Liver (tissue), 9 donors: ENCODE measurements around the gene KSR1. TPM values are rescaled to one million over a fixed set of nuclear protein-coding genes. Genes with fewer than 3 reads are reported as not detected.

Source experiments
- DNase-seq: peaks from one replicate; pipeline ENCODE4 v3.0.0-alpha.2; 2017; ENCODE audit warnings: low spot score
- H3K27ac ChIP-seq, 2 donors: one replicate each; pipeline ENCODE4 v1.7.0; 2013; ENCODE audit warnings: inconsistent platforms in 2 of 2, low read length in 2 of 2, control low read depth in 1 of 2, low read depth in 1 of 2, mild to moderate bottlenecking in 1 of 2
- H3K27me3 ChIP-seq, 4 donors: one replicate each; pipeline versions ENCODE4 v1.6.1 to v1.7.0; 2013; ENCODE audit warnings: low read length in 3 of 4, inconsistent platforms in 1 of 4, mild to moderate bottlenecking in 1 of 4, moderate library complexity in 1 of 4; ENCODE audit not compliant: control insufficient read depth in 4 of 4, insufficient read depth in 4 of 4
- H3K36me3 ChIP-seq, 4 donors: one replicate each; pipeline versions ENCODE4 v1.6.1 to v1.7.0; 2013; ENCODE audit warnings: low read length in 3 of 4, mild to moderate bottlenecking in 3 of 4, low read depth in 1 of 4, moderate library complexity in 1 of 4; ENCODE audit not compliant: control insufficient read depth in 4 of 4, insufficient read depth in 3 of 4
- H3K4me1 ChIP-seq, 4 donors: one replicate each; pipeline versions ENCODE4 v1.6.1 to v1.7.0; 2013; ENCODE audit warnings: low read length in 3 of 4, mild to moderate bottlenecking in 3 of 4, moderate library complexity in 1 of 4; ENCODE audit not compliant: control insufficient read depth in 4 of 4, insufficient read depth in 4 of 4
- H3K4me3 ChIP-seq, 3 donors: one replicate each; pipeline versions ENCODE4 v1.6.1 to v1.7.0; 2013; ENCODE audit warnings: low read length in 3 of 3, control low read depth in 1 of 3, low read depth in 1 of 3, mild to moderate bottlenecking in 1 of 3
- H3K9ac ChIP-seq, 2 donors: one replicate each; pipeline ENCODE4 v1.7.0; 2013; ENCODE audit warnings: low read length in 2 of 2, mild to moderate bottlenecking in 2 of 2, moderate library complexity in 2 of 2, control low read depth in 1 of 2, low read depth in 1 of 2
- H3K9me3 ChIP-seq, 4 donors: one replicate each; pipeline versions ENCODE4 v1.6.1 to v1.7.0; 2013; ENCODE audit warnings: low read length in 3 of 4; ENCODE audit not compliant: control insufficient read depth in 4 of 4
- FOXA2 ChIP-seq: IDR thresholded peaks from 2 replicates; pipeline ENCODE4 v1.6.1; 2016; ENCODE audit warnings: antibody characterized with exemption
- GABPA ChIP-seq, 2 donors: IDR thresholded peaks in 1 of 2; conservative IDR thresholded peaks in 1 of 2; 2 replicates each; pipeline ENCODE4 v1.6.1; 2016; ENCODE audit warnings: antibody characterized with exemption in 2 of 2, mild to moderate bottlenecking in 1 of 2, moderate library complexity in 1 of 2
- HNF4A ChIP-seq, 2 donors: conservative IDR thresholded peaks; 2 replicates each; pipeline ENCODE4 v1.6.1; 2016; ENCODE audit warnings: antibody characterized with exemption in 2 of 2, mild to moderate bottlenecking in 2 of 2
- HNF4G ChIP-seq: IDR thresholded peaks from 2 replicates; pipeline ENCODE4 v1.6.1; 2016; ENCODE audit warnings: antibody characterized with exemption
- RAD21 ChIP-seq, 2 donors: IDR thresholded peaks; 2 replicates each; pipeline ENCODE4 v1.6.1; 2016; ENCODE audit warnings: antibody characterized with exemption in 2 of 2, mild to moderate bottlenecking in 2 of 2
- RXRA ChIP-seq, 2 donors: IDR thresholded peaks; 2 replicates each; pipeline ENCODE4 v1.6.1; 2017 to 2018; ENCODE audit warnings: antibody characterized with exemption in 2 of 2, mild to moderate bottlenecking in 1 of 2
- SP1 ChIP-seq: IDR thresholded peaks from 2 replicates; pipeline ENCODE4 v1.6.1; 2018; ENCODE audit warnings: antibody characterized with exemption, mild to moderate bottlenecking
- TAF1 ChIP-seq: conservative IDR thresholded peaks from 2 replicates; pipeline ENCODE4 v1.6.1; 2016; ENCODE audit warnings: antibody characterized with exemption, mild to moderate bottlenecking
- YY1 ChIP-seq: IDR thresholded peaks from 2 replicates; pipeline ENCODE4 v1.6.1; 2016; ENCODE audit warnings: antibody characterized with exemption, mild to moderate bottlenecking
- WGBS: extraction: QIAGEN DNeasy Blood & Tissue Kit; methylation state at CpG from one replicate; pipeline ENCODE4 v1.1.7; 2013; 5-methylcytosine and 5-hydroxymethylcytosine counted together
- polyA plus RNA-seq, 2 donors: library from polyadenylated mRNA; stranded (reverse) in 1 of 2; unstranded in 1 of 2; fragments of 200-250 nt in 1 of 2; fragments of >200 nt in 1 of 2; fragmentation: Nextera tagmentation in 1 of 2; extraction: Ambion mirVana in 1 of 2; gene quantifications; one replicate each; pipeline versions ENCODE4 v1.2.1 to v1.2.3, GENCODE V29; 2013 to 2015
- total RNA-seq, 2 donors: library from RNA; depleted of rRNA; stranded (reverse); fragments of >200 nt; gene quantifications; one replicate each; pipeline ENCODE4 v1.2.3, GENCODE V29; 2014
- TF ChIP-seq, protein P1 (sequence below): IDR thresholded peaks from 2 replicates; pipeline ENCODE4 v1.6.1; 2016; ENCODE audit warnings: antibody characterized with exemption
- TF ChIP-seq, protein P2 (sequence below): IDR thresholded peaks from 2 replicates; pipeline ENCODE4 v1.6.1; 2016; ENCODE audit warnings: antibody characterized with exemption, mild to moderate bottlenecking
- donor health status: healthy.
- donor health status: healthy.
- donor health status: healthy.
- donor health status: healthy.
- donor health status: healthy.

Gene KSR1
- total and polyA plus RNA-seq, 4 donors, result 1.2 to 9.0 (median 4.1) TPM

DNA sequence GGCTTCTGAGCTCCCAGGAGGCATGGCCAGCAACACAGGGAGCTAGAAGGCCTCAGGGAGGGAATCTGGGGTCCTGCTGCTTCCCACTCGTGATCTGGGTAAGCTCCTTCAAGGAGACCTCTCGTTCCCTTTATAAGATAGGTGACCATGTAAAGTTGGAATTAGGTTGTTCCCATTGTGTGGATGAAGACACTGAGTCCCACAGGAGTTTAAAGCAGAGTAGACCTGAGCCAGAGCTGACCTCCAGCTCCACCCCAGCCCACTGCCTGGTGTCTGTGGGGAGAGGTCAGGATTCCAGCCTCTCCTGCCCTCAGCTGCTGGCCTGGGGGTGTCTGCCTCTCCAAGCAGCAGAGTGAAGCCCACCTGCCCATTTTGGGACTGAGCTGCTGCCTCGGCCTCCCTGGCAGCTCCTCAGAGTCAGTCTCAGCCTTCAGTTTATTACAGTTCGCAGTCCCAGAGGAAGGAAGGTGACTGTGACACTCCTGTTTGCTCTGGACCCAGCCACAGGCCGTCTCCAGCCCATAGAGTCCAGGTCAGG lies 141.6 kb downstream of the KSR1 start:
- Histone ChIP-seq H3K4me3 (no peak overlapping the region), H3K9me3 (no peaks in the 10 kb centered on the region), H3K36me3 (peaks cover 0 to 9% (median 0%) of the 10 kb centered on the region in 4 donors), H3K27me3 (no peaks in the 10 kb centered on the region), H3K4me1 (no peaks in the 10 kb centered on the region), H3K9ac (no peak overlapping the region), H3K27ac (no peak overlapping the region)
- no peak for TF ChIP-seq FOXA2
- no peak for TF ChIP-seq YY1
- TF ChIP-seq RAD21 (IDR thresholded peaks at IDR 0.05), result no peak
- no peak for TF ChIP-seq SP1
- TF ChIP-seq GABPA (IDR thresholded peaks at IDR 0.05 in 1 of 2, conservative IDR thresholded peaks at IDR 0.05 in 1 of 2), result no peak
- TF ChIP-seq RXRA (IDR thresholded peaks at IDR 0.05), result no peak
- TF ChIP-seq, protein P1, sequence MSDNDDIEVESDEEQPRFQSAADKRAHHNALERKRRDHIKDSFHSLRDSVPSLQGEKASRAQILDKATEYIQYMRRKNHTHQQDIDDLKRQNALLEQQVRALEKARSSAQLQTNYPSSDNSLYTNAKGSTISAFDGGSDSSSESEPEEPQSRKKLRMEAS, result no peak
- no peak for TF ChIP-seq HNF4A (conservative IDR thresholded peaks at IDR 0.05)
- 82% methylated on average over 5 of the region's 5 CpGs for WGBS
- no peak for DNase-seq

DNA sequence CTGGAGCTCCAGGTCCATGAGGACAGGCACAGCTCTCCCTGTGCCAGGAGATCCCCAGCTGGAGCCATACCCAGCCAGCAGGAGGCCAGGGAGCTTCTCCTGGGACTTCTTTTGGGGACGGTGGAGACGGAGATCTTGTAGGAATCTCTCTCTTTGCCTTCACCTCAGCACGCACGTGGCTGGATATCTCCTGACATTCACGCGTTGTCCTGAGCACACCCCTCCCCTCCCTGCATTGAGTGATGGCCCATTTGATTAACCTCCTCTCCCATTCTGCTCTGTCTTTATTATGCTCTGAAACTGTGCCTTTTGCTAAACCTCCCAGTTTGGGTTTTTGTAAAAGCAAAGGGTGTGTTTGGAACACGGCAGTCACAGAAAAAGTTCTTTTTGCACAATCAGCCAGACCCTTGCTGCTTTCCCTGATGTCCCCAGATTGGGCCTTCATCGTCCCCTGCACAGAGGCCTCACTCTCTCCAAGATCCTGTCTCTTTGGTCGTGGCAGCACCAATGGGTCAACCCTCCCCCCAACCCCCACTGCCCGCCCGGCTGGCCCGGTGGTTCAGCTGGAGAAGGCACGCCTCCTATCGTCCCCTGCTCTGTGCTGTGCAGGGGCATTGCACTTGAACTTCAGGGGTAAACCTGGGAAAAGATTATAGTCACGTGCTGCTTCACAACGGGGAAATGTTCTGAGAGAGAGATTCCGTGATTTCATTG lies 142.2 kb downstream of the KSR1 start:
- Histone ChIP-seq H3K4me1 (no peaks in the 10 kb centered on the region), H3K27me3 (no peaks in the 10 kb centered on the region), H3K9me3 (no peaks in the 10 kb centered on the region), H3K9ac (no peak overlapping the region), H3K4me3 (no peak overlapping the region), H3K36me3 (peaks cover 0 to 4% (median 0%) of the 10 kb centered on the region in 4 donors), H3K27ac (no peak overlapping the region)
- 85% methylated on average over 17 of the region's 17 CpGs for WGBS
- TF ChIP-seq, protein P1, result no peak
- no peak for TF ChIP-seq TAF1
- TF ChIP-seq, protein P2, sequence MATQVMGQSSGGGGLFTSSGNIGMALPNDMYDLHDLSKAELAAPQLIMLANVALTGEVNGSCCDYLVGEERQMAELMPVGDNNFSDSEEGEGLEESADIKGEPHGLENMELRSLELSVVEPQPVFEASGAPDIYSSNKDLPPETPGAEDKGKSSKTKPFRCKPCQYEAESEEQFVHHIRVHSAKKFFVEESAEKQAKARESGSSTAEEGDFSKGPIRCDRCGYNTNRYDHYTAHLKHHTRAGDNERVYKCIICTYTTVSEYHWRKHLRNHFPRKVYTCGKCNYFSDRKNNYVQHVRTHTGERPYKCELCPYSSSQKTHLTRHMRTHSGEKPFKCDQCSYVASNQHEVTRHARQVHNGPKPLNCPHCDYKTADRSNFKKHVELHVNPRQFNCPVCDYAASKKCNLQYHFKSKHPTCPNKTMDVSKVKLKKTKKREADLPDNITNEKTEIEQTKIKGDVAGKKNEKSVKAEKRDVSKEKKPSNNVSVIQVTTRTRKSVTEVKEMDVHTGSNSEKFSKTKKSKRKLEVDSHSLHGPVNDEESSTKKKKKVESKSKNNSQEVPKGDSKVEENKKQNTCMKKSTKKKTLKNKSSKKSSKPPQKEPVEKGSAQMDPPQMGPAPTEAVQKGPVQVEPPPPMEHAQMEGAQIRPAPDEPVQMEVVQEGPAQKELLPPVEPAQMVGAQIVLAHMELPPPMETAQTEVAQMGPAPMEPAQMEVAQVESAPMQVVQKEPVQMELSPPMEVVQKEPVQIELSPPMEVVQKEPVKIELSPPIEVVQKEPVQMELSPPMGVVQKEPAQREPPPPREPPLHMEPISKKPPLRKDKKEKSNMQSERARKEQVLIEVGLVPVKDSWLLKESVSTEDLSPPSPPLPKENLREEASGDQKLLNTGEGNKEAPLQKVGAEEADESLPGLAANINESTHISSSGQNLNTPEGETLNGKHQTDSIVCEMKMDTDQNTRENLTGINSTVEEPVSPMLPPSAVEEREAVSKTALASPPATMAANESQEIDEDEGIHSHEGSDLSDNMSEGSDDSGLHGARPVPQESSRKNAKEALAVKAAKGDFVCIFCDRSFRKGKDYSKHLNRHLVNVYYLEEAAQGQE, result no peak
- no peak for TF ChIP-seq HNF4G
- DNase-seq, result no peak

DNA sequence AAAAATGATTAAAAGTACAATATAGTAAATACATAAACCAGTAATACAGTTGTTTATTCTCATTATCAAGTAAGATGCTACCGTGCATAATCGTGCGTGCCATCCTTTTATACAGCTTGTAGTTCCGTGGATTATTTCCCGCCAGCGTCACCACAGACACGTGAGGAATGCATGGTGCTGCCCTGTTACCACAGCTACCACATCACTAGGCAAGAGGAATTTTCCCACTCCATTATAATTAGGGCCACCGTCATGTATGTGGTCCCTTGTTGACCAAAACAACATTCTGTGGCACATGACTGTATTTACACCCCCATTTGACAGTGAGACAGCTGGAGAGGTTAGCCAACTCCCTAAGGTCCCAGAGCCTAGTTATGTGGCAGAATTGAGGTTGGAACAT lies 144.2 kb downstream of the KSR1 start:
- no peak for TF ChIP-seq GABPA (IDR thresholded peaks at IDR 0.05 in 1 of 2, conservative IDR thresholded peaks at IDR 0.05 in 1 of 2)
- TF ChIP-seq HNF4A (conservative IDR thresholded peaks at IDR 0.05), result no peak
- no peaks in the 10 kb centered on the region for H3K9me3 ChIP-seq
- peaks cover 0 to 8% (median 0%) of the 10 kb centered on the region in 4 donors for H3K36me3 ChIP-seq
- no peak for DNase-seq
- no peak overlapping the region for H3K27ac ChIP-seq
- no peaks in the 10 kb centered on the region for H3K4me1 ChIP-seq
- H3K4me3 ChIP-seq, result no peak overlapping the region
- H3K27me3 ChIP-seq, result no peaks in the 10 kb centered on the region
- no peak overlapping the region for H3K9ac ChIP-seq
- 93% methylated on average over 8 of the region's 8 CpGs for WGBS
